ENCODE results near the gene FGFBP3. TPM values are rescaled to one million over a fixed set of nuclear protein-coding genes. Genes with fewer than 3 reads are reported as not detected.
"Not testable (repeated sequence)": the region's sequence is repeated elsewhere in the genome, so short reads cannot be mapped to it uniquely, and the experiment has no call there.

FGFBP3 gene
- total RNA-seq, 6 experiments from 2014 or later, result 0.10 to 0.55 (median 0.20) TPM; not detected in 1

DNA sequence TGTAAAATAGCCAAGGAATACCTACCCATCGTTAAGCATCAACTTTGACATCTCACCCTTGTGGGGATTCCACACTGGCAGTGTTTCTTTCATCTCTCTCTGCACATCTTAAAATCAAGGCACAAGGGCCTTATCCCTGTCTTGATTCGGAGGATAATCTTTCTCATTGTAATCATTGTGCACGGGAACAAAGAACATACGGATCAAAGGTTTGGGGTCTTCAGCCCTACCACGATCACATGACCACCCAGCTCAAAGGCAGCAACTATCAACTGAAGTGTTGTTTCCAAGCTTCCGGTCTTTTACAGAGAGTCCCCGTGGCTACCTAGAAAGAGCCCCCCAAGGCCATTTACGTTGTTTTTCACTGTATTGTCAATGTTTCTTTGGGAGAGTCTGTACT lies 11.9 kb downstream of the FGFBP3 start:
- DNase-seq (no peak), ATAC-seq (no peak)
- intact Hi-C loops (cut with DNase I), result no loop called here
- 47% methylated on average over 6 of the region's 8 CpGs for WGBS (ENCODE audit: insufficient coverage, low coverage, low lambda C conversion rate, missing lambda C conversion rate)
- no peaks in the 10 kb centered on the region for H3K27me3 ChIP-seq
- H3K9me3 ChIP-seq, result no peaks in the 10 kb centered on the region
- TF ChIP-seq POLR2A (IDR thresholded peaks at IDR 0.05), result no peak
- TF ChIP-seq, protein P1, sequence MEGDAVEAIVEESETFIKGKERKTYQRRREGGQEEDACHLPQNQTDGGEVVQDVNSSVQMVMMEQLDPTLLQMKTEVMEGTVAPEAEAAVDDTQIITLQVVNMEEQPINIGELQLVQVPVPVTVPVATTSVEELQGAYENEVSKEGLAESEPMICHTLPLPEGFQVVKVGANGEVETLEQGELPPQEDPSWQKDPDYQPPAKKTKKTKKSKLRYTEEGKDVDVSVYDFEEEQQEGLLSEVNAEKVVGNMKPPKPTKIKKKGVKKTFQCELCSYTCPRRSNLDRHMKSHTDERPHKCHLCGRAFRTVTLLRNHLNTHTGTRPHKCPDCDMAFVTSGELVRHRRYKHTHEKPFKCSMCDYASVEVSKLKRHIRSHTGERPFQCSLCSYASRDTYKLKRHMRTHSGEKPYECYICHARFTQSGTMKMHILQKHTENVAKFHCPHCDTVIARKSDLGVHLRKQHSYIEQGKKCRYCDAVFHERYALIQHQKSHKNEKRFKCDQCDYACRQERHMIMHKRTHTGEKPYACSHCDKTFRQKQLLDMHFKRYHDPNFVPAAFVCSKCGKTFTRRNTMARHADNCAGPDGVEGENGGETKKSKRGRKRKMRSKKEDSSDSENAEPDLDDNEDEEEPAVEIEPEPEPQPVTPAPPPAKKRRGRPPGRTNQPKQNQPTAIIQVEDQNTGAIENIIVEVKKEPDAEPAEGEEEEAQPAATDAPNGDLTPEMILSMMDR (IDR thresholded peaks at IDR 0.05), result no peak
- no peaks in the 10 kb centered on the region for H3K4me1 ChIP-seq
- H3K36me3 ChIP-seq, result no peaks in the 10 kb centered on the region
- no peak overlapping the region for H3K4me3 ChIP-seq
- no peak overlapping the region for H3K27ac ChIP-seq

GRCh38 chr10:91896212-91896756 lies 13.0 kb downstream of the FGFBP3 start:
- intact Hi-C loops (cut with DNase I), result no loop called here
- no peaks in the 10 kb centered on the region for H3K36me3 ChIP-seq
- no peaks in the 10 kb centered on the region for H3K27me3 ChIP-seq
- no peaks in the 10 kb centered on the region for H3K9me3 ChIP-seq
- no peaks in the 10 kb centered on the region for H3K4me1 ChIP-seq
- TF ChIP-seq POLR2A (IDR thresholded peaks at IDR 0.05), result no peak
- TF ChIP-seq, protein P1 (IDR thresholded peaks at IDR 0.05), result no peak
- ATAC-seq (no peak), DNase-seq (no peak)
- WGBS (ENCODE audit: insufficient coverage, low coverage, low lambda C conversion rate, missing lambda C conversion rate), result 81% methylated on average over 3 of the region's 3 CpGs
- H3K27ac ChIP-seq, result no peak overlapping the region
- H3K4me3 ChIP-seq, result no peak overlapping the region

- DNase-seq; H3K4me1 ChIP-seq; H3K9me3 ChIP-seq; H3K27me3 ChIP-seq; ATAC-seq; H3K4me3 ChIP-seq; H3K36me3 ChIP-seq; intact Hi-C loops (cut with DNase I); H3K27ac ChIP-seq: not testable (repeated sequence)
- WGBS (ENCODE audit: insufficient coverage, low coverage, low lambda C conversion rate, missing lambda C conversion rate), result 74% methylated on average over 6 of the region's 14 CpGs
These were observed 15.0 kb downstream of the FGFBP3 start for GRCh38 chr10:91894261-91894685.

DNA sequence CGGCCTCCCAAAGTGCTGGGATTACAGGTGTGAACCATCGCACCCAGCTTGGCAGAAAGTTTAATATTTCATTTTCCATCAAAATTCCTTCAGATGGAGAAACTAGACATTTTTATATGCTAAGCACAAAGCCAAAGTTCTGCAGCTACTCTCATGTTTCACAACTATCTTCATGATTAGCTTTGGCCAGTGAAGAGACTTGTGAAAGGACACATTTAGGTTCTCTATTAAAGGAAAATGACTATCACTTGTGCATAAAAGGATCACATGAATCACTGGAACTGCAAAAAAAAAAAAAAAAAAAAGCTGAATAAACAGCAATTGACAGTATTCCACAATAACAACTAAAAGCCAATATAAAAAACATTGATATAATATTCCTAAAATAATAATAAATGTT lies 16.2 kb downstream of the FGFBP3 start:
- H3K36me3 ChIP-seq, result no peaks in the 10 kb centered on the region
- no peak overlapping the region for H3K27ac ChIP-seq
- ATAC-seq (no peak), DNase-seq (no peak)
- no peaks in the 10 kb centered on the region for H3K9me3 ChIP-seq
- TF ChIP-seq, protein P1 (IDR thresholded peaks at IDR 0.05), result no peak
- no peak for TF ChIP-seq POLR2A (IDR thresholded peaks at IDR 0.05)
- H3K27me3 ChIP-seq, result no peaks in the 10 kb centered on the region
- H3K4me1 ChIP-seq, result peaks cover 0 to 3% (median under 1%) of the 10 kb centered on the region in 4 donors
- no CpG with 5 or more reads among the region's 2 CpGs for WGBS (ENCODE audit: insufficient coverage, low coverage, low lambda C conversion rate, missing lambda C conversion rate)
- intact Hi-C loops (cut with DNase I), result no loop called here
- H3K4me3 ChIP-seq, result no peak overlapping the region

DNA sequence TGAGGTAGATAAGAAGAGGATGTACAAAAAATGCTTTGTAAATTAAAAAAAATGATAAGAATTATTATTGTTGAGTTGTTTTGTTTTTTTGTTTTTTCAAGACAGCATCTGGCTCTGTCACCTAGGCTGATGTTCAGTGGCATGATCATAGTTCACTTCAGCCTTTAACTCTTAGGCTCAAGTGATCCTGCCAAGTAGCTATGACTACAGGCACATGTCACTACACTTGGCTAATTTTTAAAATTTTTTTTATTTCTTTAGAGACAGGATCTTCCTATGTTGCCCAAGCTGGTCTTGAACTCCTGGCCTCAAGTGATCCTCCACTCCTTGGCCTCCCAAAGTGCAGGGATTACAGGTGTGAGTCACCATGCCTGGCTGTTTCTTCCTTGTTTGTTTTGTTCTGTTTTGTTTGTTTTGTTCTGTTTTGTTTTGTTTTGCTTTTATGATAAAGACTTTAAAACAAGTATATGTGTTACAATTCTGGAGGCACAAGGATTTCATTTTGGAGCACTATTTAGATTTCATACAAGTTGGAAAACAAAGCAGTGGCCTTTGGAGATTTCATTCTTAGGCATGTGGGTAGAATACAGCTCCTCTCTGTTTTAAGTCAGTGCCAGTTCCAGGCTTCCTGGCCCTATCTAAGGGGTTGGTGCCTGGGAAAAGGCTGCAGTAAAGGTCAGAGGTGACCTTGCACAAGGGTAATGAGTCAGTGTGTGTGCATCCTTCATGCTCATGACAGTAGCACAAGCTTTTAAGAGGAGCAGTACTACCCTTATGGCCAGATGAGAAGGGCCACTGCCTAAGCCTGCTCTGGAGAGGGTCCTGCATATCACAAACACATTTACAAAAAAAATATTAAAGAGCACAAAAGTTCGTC lies 17.9 kb downstream of the FGFBP3 start:
- no peak overlapping the region for H3K27ac ChIP-seq
- intact Hi-C loops (cut with DNase I), result no loop called here
- ATAC-seq (peak in 3 of 4 donors; percentile 14 to 90 (median 47)), DNase-seq (no peak)
- TF ChIP-seq, protein P1 (IDR thresholded peaks at IDR 0.05), result no peak
- no peak for TF ChIP-seq POLR2A (IDR thresholded peaks at IDR 0.05)
- WGBS (ENCODE audit: insufficient coverage, low coverage, low lambda C conversion rate, missing lambda C conversion rate), result 100% methylated on average over 1 of the region's 1 CpG
- peaks cover 0 to 10% (median 5%) of the 10 kb centered on the region in 4 donors for H3K4me1 ChIP-seq
- no peak overlapping the region for H3K4me3 ChIP-seq
- no peaks in the 10 kb centered on the region for H3K27me3 ChIP-seq
- H3K9me3 ChIP-seq, result no peaks in the 10 kb centered on the region
- H3K36me3 ChIP-seq, result no peaks in the 10 kb centered on the region
